ENCODE results near the gene COL20A1. TPM values are rescaled to one million over a fixed set of nuclear protein-coding genes. Genes with fewer than 3 reads are reported as not detected.
A peak's percentile ranks its signal among the peaks of the same experiment; 100 is the strongest.

Gene COL20A1
- polyA plus RNA-seq, 4 donors: 0.67 to 0.97 (median 0.78) TPM

DNA sequence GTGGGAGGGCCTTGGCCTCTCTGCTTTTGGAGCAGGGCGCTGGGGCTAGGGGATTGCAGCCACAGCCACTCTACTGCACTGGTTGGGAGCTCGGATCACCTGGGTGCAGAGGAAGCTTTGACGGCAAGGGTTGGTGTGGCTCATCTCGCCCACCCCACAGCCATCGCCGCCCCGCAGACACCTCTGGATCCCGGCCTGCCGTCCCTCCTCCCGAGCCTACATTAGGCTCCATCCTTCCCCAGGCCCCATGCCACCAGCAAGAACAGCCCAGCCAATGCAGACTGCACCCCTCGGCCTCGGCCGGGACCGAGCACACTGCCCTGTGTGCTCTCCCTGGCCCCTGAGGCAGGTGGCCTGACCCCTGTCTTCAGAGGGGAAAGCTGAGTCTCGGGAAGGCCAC, 32.5 kb upstream of the COL20A1 start:
- no peak for DNase-seq (ENCODE audit: low read depth in 4 of 4, low spot score in 3 of 4)

DNA sequence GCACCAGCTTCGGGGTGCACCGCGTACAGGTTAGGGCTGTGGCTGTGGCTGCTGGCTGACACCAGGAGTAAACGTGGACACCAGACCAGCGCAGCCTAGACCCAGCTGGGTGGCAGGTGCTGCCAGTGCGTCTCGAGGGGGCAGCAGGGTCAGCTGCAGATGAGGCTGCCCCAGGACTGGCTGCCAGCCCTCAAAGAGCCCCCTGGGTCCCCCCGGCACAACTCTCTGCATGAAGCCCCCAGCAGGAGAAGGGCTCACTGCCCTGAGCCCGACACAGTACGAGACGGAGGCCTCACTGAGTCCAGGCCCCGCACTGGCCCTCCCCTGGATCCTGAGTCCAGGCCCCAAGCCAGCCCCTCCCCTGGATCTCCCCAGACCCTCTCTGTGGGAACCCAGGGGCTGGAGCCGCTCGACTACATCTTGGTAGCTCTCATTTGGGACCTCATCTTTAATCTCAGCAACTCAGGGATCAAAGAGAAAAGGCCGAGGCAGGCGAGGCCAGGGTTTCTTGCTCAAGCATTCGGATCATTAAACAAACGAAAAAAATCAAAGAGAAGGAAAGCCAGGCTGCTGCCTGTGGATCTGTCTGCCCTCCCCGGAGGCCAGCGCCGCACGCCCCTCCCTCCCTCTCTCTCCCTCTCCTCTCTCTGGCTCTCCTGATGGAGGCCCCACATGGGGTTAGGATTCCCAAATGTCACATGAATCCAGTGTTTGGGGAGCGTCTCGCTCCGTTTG, 31.8 kb upstream of the COL20A1 start:
- DNase-seq (ENCODE audit: low read depth in 4 of 4, low spot score in 3 of 4): no peak

DNA sequence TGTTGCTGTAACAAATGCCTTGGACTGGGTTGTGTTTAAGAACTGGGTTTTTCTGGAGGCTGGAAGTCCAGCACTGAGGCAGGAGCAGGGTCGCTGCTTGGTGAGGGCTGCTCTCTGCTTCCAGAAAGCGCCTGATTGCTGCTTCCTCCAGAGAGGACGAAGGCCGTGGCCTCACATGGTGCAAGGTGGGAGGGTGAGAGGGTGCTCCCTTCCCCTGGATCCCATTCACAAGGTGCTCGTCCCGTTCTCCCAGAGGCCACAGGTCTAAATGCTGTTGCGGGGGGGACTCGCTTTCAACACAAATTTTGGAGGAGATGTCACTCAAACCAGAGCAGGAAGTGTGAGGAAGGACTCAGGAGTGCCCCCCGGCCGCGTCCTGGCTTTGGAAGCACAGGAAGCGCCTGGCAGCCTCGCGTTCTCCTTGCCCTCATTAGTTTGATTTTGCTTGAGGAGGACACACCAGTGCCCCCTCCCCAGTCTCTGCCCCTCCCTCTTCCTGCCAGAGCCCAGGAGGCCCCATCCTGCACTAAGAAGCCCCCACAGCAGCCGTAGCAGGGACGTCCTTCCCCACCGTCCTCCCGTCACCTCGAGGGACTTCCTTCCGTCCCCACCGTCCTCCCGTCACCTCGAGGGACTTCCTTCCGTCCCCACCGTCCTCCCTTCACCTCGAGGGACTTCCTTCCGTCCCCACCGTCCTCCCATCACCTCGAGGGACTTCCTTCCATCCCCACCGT, 31.0 kb upstream of the COL20A1 start:
- DNase-seq (ENCODE audit: low read depth in 4 of 4, low spot score in 3 of 4): no peak

GRCh38 chr20:63262836-63263235, 30.1 kb upstream of the COL20A1 start:
- DNase-seq (ENCODE audit: low read depth in 4 of 4, low spot score in 3 of 4): no peak

DNA sequence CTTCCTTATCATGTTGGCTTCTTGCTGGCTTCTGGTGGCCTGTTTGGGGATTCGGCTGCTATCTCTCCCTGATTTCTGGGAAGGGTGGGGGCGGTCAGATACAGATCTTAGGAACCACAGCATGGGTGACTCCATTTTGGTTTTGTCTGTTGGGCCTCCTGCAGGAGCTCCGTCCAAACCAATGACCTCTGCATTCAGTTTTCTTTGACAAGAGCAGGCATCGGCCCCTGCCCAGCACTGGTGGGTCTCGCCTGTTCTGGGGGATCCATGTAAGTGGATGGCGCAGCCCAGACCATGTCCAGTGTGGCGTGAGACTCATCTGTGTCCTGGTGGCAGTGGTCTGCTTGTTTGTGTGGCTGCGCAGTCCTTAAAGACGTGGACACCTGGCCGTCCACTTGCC, 29.0 kb upstream of the COL20A1 start:
- DNase-seq (ENCODE audit: low read depth in 4 of 4, low spot score in 3 of 4): no peak

GRCh38 chr20:63264519-63264918, 28.5 kb upstream of the COL20A1 start:
- no peak for DNase-seq (ENCODE audit: low read depth in 4 of 4, low spot score in 3 of 4)

DNA sequence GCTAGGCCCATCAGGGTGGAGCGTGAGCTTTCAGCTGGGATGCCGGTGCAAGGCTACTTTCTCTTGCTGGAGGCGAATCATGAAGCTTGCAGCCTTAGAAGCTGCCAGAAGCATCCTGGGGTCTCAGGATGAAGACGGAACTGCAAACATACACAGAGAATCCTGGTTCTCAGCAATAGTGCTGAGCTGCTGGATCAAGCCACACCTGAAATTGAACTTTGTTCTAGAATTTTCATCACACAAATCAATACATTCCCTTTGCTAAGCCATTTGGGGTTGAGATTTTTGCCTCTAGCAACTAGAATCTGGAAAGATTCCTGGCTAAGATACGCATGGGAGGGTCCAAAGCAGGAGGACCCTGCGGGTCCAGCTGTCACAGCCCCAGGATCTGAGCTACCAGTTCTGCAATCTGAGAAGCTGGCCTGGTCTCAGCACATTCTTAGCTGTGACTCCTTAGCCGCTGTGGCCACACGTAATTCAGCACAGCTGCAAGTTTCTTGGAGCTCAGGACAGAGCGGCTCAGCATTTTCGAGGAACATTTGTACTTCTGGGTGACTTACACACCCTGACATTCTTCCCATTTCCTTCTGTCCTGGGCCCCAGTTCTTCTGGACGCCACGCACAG, 27.0 kb upstream of the COL20A1 start:
- DNase-seq (ENCODE audit: low read depth in 4 of 4, low spot score in 3 of 4): no peak

DNA sequence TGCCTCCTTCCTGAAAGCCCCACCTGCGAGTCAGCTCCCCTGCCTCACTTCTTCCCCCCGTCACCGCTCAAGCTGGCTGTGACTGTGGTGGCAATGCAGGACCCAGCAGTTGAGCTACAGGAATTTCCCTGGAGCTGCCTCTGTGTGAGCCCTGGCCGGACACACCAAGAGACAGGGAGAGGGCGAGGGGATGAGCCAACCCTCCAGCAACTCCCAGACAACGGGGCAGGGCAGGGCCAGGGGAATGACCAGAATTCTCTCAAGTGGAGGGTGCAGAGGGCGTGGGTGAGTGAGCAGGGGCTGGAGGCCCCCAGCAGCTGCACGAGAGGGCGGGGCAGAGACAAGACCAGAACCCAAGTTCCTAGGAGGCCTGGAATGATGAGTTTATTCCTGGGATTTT, 25.3 kb upstream of the COL20A1 start:
- no peak for DNase-seq (ENCODE audit: low read depth in 4 of 4, low spot score in 3 of 4)

- DNase-seq (ENCODE audit: low read depth in 4 of 4, low spot score in 3 of 4): no peak
Measured at GRCh38 chr20:63268256-63268655, 24.7 kb upstream of the COL20A1 start.

DNA sequence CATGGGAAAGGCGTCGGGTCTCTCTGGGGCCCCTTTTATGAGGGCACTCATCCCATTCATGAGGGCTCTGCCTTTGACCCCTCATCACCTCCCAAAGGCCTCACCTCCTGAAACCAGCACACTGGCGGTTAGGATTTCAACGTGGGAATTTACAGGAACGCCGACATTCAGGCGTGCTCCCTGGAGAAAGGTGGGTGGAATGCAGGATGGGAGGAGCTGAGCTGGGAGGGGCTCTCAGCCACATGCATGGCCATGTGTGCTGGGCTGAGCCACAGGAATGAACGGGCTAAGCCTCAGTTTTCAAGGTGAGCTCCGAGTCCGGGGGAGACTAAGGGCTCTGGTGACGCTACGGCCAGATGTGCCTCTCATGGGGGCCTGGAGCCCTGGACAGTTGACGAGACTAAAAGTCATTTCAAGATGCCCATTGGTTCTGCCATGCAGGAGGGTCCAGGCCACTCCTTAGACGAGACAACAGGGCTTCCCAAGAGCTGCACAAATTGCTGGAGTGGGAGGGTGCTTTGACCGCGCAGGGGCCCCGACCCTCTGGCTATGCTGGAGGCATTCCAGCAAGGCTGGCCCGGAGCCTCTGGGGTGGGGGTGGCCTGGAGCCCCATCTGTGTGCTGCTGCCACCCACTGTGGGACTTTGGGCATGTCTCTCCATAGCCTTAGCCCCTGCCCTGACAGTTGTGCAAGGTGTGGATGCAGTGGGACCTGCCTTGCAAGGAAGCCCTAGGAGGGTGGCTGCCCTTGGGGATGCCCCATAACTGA, 24.1 kb upstream of the COL20A1 start:
- no peak for DNase-seq (ENCODE audit: low read depth in 4 of 4, low spot score in 3 of 4)

DNA sequence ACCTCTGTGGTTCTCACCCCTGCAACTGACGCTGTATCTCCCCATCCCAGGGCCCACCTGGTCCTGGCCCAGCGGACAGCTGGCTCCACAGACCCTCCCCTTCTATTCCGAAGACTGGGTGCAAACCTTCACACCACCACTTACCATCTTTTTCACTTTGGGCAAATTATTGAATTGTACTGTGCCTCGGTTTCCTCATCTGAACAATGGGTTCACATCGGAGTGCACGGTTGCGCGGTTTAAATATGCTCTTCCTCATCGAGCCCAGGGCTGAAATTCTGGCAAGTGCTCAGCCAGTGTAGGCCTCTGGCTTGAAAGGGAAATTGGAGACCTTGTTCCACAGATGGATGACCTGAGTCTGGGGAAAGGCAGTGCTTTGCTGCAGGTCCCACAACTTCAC, 23.3 kb upstream of the COL20A1 start:
- DNase-seq (ENCODE audit: low read depth in 4 of 4, low spot score in 3 of 4): no peak

- no peak for DNase-seq (ENCODE audit: low read depth in 4 of 4, low spot score in 3 of 4)
Measured at GRCh38 chr20:63270606-63271325, 22.2 kb upstream of the COL20A1 start.

DNA sequence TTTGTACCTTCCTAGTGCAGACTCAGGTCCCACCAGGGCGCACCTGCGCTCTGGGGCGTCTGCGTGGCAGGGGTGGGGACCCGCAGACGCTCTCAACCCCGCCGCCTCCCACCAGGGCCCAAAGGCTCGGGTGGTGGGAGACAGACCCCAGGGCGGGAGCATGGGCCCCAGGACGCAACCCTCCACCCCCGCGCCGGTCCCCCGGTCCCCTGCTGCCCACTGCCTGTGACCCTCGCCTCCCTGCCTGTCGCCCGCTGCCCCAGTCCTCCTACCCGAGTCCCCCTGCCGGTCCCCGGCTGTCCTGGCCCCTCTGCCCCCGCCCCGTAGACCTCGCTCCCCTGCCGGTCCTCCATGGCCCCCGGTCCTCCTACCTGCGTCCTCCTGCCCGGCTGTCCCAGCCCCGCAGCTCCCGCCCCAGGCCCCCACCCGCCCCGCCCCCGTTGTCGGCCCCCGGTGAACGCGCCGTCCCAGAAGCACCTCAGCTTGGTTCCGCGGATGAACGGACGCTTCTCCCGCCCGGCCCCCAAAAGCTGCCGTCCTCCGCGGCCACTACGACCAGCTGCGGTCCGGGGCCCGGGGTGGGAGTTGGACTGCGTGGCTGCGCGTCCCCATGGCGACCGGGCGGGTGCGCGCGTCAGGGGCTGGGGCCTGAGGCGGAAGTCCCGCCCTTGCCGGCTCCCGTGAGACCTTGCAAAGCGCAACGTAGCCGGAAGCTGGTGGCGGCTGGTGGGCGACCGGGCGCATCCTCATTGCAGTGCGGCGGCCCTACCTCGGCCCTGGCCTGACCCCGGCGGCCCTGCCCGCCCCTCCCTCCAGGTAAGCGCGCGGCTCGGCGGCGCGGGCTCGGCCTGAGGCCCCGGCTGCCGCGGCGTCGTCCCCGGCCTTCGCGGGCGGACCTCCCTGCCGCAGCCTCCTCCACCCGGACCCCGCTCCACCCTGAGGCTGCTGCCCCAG, 20.6 kb upstream of the COL20A1 start, which contains the start of gene ARFGAP1:
ARFGAP1 (plus strand) TSS at position 709 of the 954 bp plus-strand sequence. CDS start 2,768 bp downstream, outside the sequence.
- peak; percentile 86 to 91 (median 88) for DNase-seq (ENCODE audit: low read depth in 4 of 4, low spot score in 3 of 4)

- DNase-seq (ENCODE audit: low read depth in 4 of 4, low spot score in 3 of 4): no peak
Measured at GRCh38 chr20:63273059-63273579, 19.9 kb upstream of the COL20A1 start.

- DNase-seq (ENCODE audit: low read depth in 4 of 4, low spot score in 3 of 4): no peak
Measured at GRCh38 chr20:63273635-63274380, 19.2 kb upstream of the COL20A1 start.

DNA sequence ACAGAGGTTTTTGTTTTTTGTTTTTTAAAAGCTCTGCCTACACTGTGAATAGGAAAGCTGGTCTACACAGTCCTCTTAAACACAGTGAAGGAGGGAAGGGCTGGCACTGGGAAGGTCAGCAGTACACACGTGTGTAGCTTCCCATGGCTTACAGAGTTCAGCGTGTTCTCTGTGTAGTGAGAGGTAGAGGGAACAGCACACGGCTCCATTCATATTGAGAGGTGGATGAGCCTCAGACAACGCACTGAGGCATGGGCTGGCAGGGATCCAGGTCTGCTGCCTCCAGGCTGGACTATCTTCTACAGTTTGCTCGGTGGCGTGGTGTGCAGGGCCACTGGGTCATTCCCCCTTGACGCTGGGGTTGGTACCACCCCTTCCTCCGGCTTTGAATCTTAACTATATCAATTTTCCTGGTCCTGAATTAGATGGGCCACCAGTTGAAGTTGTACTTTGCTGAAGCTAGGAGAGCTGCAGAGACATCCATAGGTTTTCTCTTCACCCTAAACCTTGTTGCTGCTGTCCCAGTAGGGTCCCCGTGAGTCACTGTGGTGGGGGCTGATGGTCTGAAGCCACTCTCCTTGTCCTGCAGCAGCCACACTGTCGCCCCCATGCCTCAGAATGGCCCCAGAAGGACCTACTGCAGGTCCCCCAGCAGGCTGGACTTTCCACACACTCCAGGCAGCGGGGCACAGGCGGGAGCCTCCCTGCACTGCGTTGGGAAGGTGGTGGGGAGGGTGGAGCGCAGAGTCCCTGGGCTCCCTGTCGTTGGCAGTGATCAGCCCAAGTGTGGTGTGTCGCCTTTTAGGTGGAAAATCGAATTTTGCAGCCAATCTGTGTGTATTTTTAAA, 18.4 kb upstream of the COL20A1 start:
- DNase-seq (ENCODE audit: low read depth in 4 of 4, low spot score in 3 of 4): no peak

- no peak for DNase-seq (ENCODE audit: low read depth in 4 of 4, low spot score in 3 of 4)
Measured at GRCh38 chr20:63275825-63276224, 17.2 kb upstream of the COL20A1 start.
